HCT116 (cell line): Measurements from ENCODE around the gene MED7. TPM values are rescaled to one million over a fixed set of nuclear protein-coding genes. Genes with fewer than 3 reads are reported as not detected.

Experiments used
- ATAC-seq: fragments of 200-7000 bp; cut with Tn5 transposase; 2 replicates; pipeline ENCODE4 v1.9.1; 2020; ENCODE audit warnings: mild to moderate bottlenecking, moderate library complexity
- BruUV-seq: library from RNA; stranded (reverse); fragments of 400-500 nt; replicated peaks from 2 replicates; lab custom pipeline; 2021; lab: Mats Ljungman, UMichigan
- CTCF ChIA-PET: fragments of 300-600 bp; sonication (Branson Sonifier 250); formaldehyde crosslinking; loops from one replicate; lab custom pipeline; 2021; ENCODE audit warnings: antibody characterized with exemption; lab: Charles Lee
- POLR2A ChIA-PET: fragments of 300-600, 350-600 bp; sonication (Branson Sonifier 250); formaldehyde crosslinking; loops from one replicate; lab custom pipeline; 2021; ENCODE audit warnings: antibody characterized with exemption; lab: Charles Lee
- RAD21 ChIA-PET, 2 experiments: fragments of 300-600 bp; sonication (Branson Sonifier 250); formaldehyde crosslinking; loops; one replicate each; lab custom pipeline; 2023; ENCODE audit warnings: low total read pairs in 2 of 2; ENCODE audit not compliant: uncharacterized antibody in 2 of 2, unreplicated experiment in 2 of 2, low non-redundant PET in 1 of 2; lab: Charles Lee
- DNase-seq: peaks from one replicate; pipeline ENCODE4 v3.0.0-alpha.2; 2010; ENCODE audit warnings: low read depth, low spot score
- H2AFZ ChIP-seq: fragments of 200-600 bp; shearing (Covaris generic), sonication (generic); 2 replicates; pipeline ENCODE4 v1.6.1; 2017; ENCODE audit warnings: low read depth, mixed run types, mixed read lengths, antibody characterized with exemption, low read length; ENCODE audit not compliant: poor library complexity, severe bottlenecking
- H3K27ac ChIP-seq: 2 replicates; pipeline ENCODE4 v1.5.1; 2012; ENCODE audit warnings: low read depth, low read length
- H3K27me3 ChIP-seq: fragments of 200-600 bp; sonication (generic); 2 replicates; pipeline ENCODE4 v1.6.1; 2016; ENCODE audit warnings: mixed run types, low read length, mixed read lengths; ENCODE audit not compliant: insufficient read depth
- H3K36me3 ChIP-seq, 2 experiments: fragments of 200-500 bp in 1 of 2; fragments of 200-600 bp in 1 of 2; sonication (Bioruptor generic) in 1 of 2; sonication (generic) in 1 of 2; 2 replicates each; pipeline versions ENCODE4 v1.5.1 to v1.6.1; 2014 to 2016; ENCODE audit warnings: low read length in 2 of 2, inconsistent platforms in 1 of 2, mixed read lengths in 1 of 2, mixed run types in 1 of 2; ENCODE audit not compliant: insufficient read depth in 2 of 2, control insufficient read depth in 1 of 2
- H3K4me1 ChIP-seq, 2 experiments: fragments of 200-600 bp in 1 of 2; sonication (generic) in 1 of 2; 2 replicates each; pipeline versions ENCODE4 v1.5.1 to v1.6.1; 2012 to 2017; ENCODE audit warnings: low read length in 2 of 2, inconsistent platforms in 1 of 2, mild to moderate bottlenecking in 1 of 2, mixed read lengths in 1 of 2, mixed run types in 1 of 2, moderate library complexity in 1 of 2; ENCODE audit not compliant: insufficient read depth in 2 of 2, control insufficient read depth in 1 of 2
- H3K4me2 ChIP-seq: fragments of 200-600 bp; sonication (generic); 2 replicates; pipeline ENCODE4 v1.6.1; 2017; ENCODE audit warnings: mixed run types, low read length, mixed read lengths
- H3K4me3 ChIP-seq, 2 experiments: fragments of 200-600 bp in 1 of 2; sonication (generic) in 1 of 2; replicated peaks in 1 of 2; 2 replicates each; pipeline ENCODE4 v1.5.1; 2011 to 2016; ENCODE audit warnings: low read length in 2 of 2, control low read depth in 1 of 2, low read depth in 1 of 2, mild to moderate bottlenecking in 1 of 2, mixed read lengths in 1 of 2, mixed run types in 1 of 2
- H3K79me2 ChIP-seq: fragments of 200-600 bp; sonication (generic); 2 replicates; pipeline ENCODE4 v1.6.1; 2017; ENCODE audit warnings: mild to moderate bottlenecking, mixed run types, low read length, moderate library complexity, mixed read lengths; ENCODE audit not compliant: insufficient read depth
- H3K9ac ChIP-seq: fragments of 200-600 bp; sonication (generic); 2 replicates; pipeline ENCODE4 v1.6.1; 2016; ENCODE audit warnings: low read length, mixed read lengths
- H3K9me2 ChIP-seq: fragments of 200-600 bp; sonication (generic), shearing (Covaris generic); 2 replicates; pipeline ENCODE4 v1.6.1; 2017; ENCODE audit warnings: mixed run types, mild to moderate bottlenecking, moderate library complexity; ENCODE audit not compliant: insufficient read depth
- H3K9me3 ChIP-seq, 2 experiments: fragments of 200-500 bp in 1 of 2; fragments of 200-600 bp in 1 of 2; sonication (Bioruptor generic) in 1 of 2; sonication (generic) in 1 of 2; 2 replicates each; pipeline ENCODE4 v1.6.1; 2014 to 2017; ENCODE audit warnings: low read length in 2 of 2, mixed read lengths in 2 of 2, inconsistent platforms in 1 of 2, low read depth in 1 of 2, mild to moderate bottlenecking in 1 of 2, mixed run types in 1 of 2, moderate library complexity in 1 of 2; ENCODE audit not compliant: control insufficient read depth in 1 of 2, insufficient read depth in 1 of 2
- H4K20me1 ChIP-seq: fragments of 200-600 bp; sonication (generic), shearing (Covaris generic); 2 replicates; pipeline ENCODE4 v1.6.1; 2017; ENCODE audit warnings: mixed run types, mild to moderate bottlenecking, moderate library complexity; ENCODE audit not compliant: insufficient read depth
- ATF3 ChIP-seq: IDR thresholded peaks from 2 replicates; pipeline ENCODE4 v1.6.1; 2012
- CEBPB ChIP-seq: IDR thresholded peaks from 2 replicates; pipeline ENCODE4 v1.6.1; 2012; ENCODE audit warnings: low read depth
- CTCF ChIP-seq, 3 experiments: fragments of 200-600 bp in 1 of 3; sonication (generic) in 1 of 3; IDR thresholded peaks in 2 of 3; conservative IDR thresholded peaks in 1 of 3; 2 replicates each; pipeline ENCODE4 v1.5.1; 2012 to 2017; ENCODE audit warnings: low read depth in 2 of 3, low read length in 2 of 3, antibody characterized with exemption in 1 of 3, borderline replicate concordance in 1 of 3, control low read depth in 1 of 3, mild to moderate bottlenecking in 1 of 3, mixed read lengths in 1 of 3, mixed run types in 1 of 3, moderate library complexity in 1 of 3; ENCODE audit not compliant: insufficient read depth in 1 of 3
- EGR1 ChIP-seq: IDR thresholded peaks from 2 replicates; pipeline ENCODE4 v1.6.1; 2012; ENCODE audit warnings: low read depth
- EZH2 ChIP-seq: fragments of 200-600 bp; sonication (generic); IDR thresholded peaks from 2 replicates; pipeline ENCODE4 v1.6.1; 2017; ENCODE audit warnings: antibody characterized with exemption, mixed run types
- EZH2phosphoT487 ChIP-seq: fragments of 200-600 bp; IDR thresholded peaks from 2 replicates; pipeline ENCODE4 v1.6.1; 2018; ENCODE audit warnings: antibody characterized with exemption, borderline replicate concordance
- FOSL1 ChIP-seq: IDR thresholded peaks from 2 replicates; pipeline ENCODE4 v1.6.1; 2012; ENCODE audit warnings: low read depth
- JUND ChIP-seq: IDR thresholded peaks from 2 replicates; pipeline ENCODE4 v1.6.1; 2012
- MAX ChIP-seq: IDR thresholded peaks from 2 replicates; pipeline ENCODE4 v1.6.1; 2012
- POLR2AphosphoS5 ChIP-seq: IDR thresholded peaks from 2 replicates; pipeline ENCODE4 v1.6.1; 2011; ENCODE audit warnings: mild to moderate bottlenecking, low read depth, low read length, moderate library complexity
- RAD21 ChIP-seq: IDR thresholded peaks from 2 replicates; pipeline ENCODE4 v1.6.1; 2012; ENCODE audit warnings: low read depth, mild to moderate bottlenecking
- SIN3A ChIP-seq: IDR thresholded peaks from 2 replicates; pipeline ENCODE4 v1.6.1; 2012; ENCODE audit warnings: low read depth
- SP1 ChIP-seq: IDR thresholded peaks from 2 replicates; pipeline ENCODE4 v1.6.1; 2012; ENCODE audit warnings: low read depth
- SRF ChIP-seq: IDR thresholded peaks from 2 replicates; pipeline ENCODE4 v1.6.1; 2012; ENCODE audit warnings: low read depth
- TCF7L2 ChIP-seq: IDR thresholded peaks from 2 replicates; pipeline ENCODE4 v1.7.0; 2011; ENCODE audit warnings: borderline replicate concordance, inconsistent platforms; ENCODE audit not compliant: insufficient read depth, insufficient read length; ENCODE audit errors: extremely low read depth
- YY1 ChIP-seq: IDR thresholded peaks from 2 replicates; pipeline ENCODE4 v1.6.1; 2011; ENCODE audit warnings: low read length, low read depth, moderate library complexity, mild to moderate bottlenecking; ENCODE audit not compliant: insufficient replicate concordance; ENCODE audit errors: extremely low read depth
- ZBTB33 ChIP-seq: IDR thresholded peaks from 2 replicates; pipeline ENCODE4 v1.6.1; 2011; ENCODE audit warnings: mild to moderate bottlenecking, low read length, moderate library complexity; ENCODE audit not compliant: insufficient replicate concordance; ENCODE audit errors: extremely low read depth
- ZFX ChIP-seq: fragments of 450-650 bp; IDR thresholded peaks from 2 replicates; pipeline ENCODE4 v1.6.1; 2017
- ZNF274 ChIP-seq: fragments of 200-500 bp; sonication (Bioruptor generic); IDR thresholded peaks from 2 replicates; pipeline ENCODE4 v1.6.1; 2014; ENCODE audit warnings: mild to moderate bottlenecking, low read depth, low read length, inconsistent platforms
- intact Hi-C: fragments of 100-400 bp; cut with micrococcal nuclease; formaldehyde crosslinking; loops from 2 replicates; pipeline ENCODE4 v1.10.0; 2022
- total RNA-seq: library from RNA; stranded (reverse); gene quantifications from one replicate; pipeline ENCODE4 v1.2.1, GENCODE V29; 2021; ENCODE audit not compliant: unreplicated experiment

MED7 gene
- total RNA-seq, 1 experiment from 2014 or later, result 9.1 TPM

- ChIA-PET RAD21 (no interaction called here), POLR2A (no interaction called here), CTCF (no interaction called here)
- Histone ChIP-seq H3K9me3 (no peaks in the 10 kb centered on the region), H3K9me2 (no peaks in the 10 kb centered on the region), H3K27me3 (peaks cover 26% of the 10 kb centered on the region), H3K36me3 (no peaks in the 10 kb centered on the region), H3K4me3 (no peak overlapping the region), H3K27ac (no peak overlapping the region), H3K79me2 (no peaks in the 10 kb centered on the region), H2AFZ (no peak overlapping the region), H4K20me1 (no peaks in the 10 kb centered on the region), H3K4me1 (no peaks in the 10 kb centered on the region), H3K9ac (no peak overlapping the region), H3K4me2 (no peak overlapping the region)
- intact Hi-C loops, result no loop called here
- ATAC-seq (no peak), DNase-seq (no peak)
- TF ChIP-seq JUND (no peak), ZBTB33 (no peak), YY1 (no peak), EGR1 (no peak), ZFX (no peak)
- BruUV-seq, result no TSS peak
Measured at GRCh38 chr5:157161996-157162395, 19.3 kb upstream of the MED7 start.

GRCh38 chr5:157160001-157160400 is 17.3 kb upstream of the MED7 start:
- BruUV-seq, result no TSS peak
- Histone ChIP-seq H3K9ac (no peak overlapping the region), H3K27me3 (peaks cover 12% of the 10 kb centered on the region; the same call in 1 of the 2 replicates), H4K20me1 (no peaks in the 10 kb centered on the region), H3K27ac (no peak overlapping the region), H3K9me3 (no peaks in the 10 kb centered on the region), H3K9me2 (no peaks in the 10 kb centered on the region), H3K4me1 (no peaks in the 10 kb centered on the region), H3K36me3 (no peaks in the 10 kb centered on the region), H3K4me2 (no peak overlapping the region), H3K79me2 (no peaks in the 10 kb centered on the region), H3K4me3 (no peak overlapping the region), H2AFZ (no peak overlapping the region)
- intact Hi-C loops, result no loop called here
- ChIA-PET CTCF (no interaction called here), RAD21 (no interaction called here), POLR2A (no interaction called here)
- ATAC-seq (no peak), DNase-seq (no peak)
- TF ChIP-seq SIN3A (no peak), EZH2phosphoT487 (no peak), JUND (no peak), FOSL1 (no peak), EZH2 (no peak), ZNF274 (no peak), CEBPB (no peak), TCF7L2 (no peak), EGR1 (no peak), ZFX (no peak), ATF3 (no peak), SP1 (no peak), RAD21 (no peak), CTCF (IDR thresholded peaks at IDR 0.05 in 2 of 3, conservative IDR thresholded peaks at IDR 0.05 in 1 of 3; ENCODE audit: borderline replicate concordance in 1 of 3, insufficient read depth in 1 of 3, low read depth in 2 of 3, low read length in 2 of 3) (no peak), SRF (no peak), POLR2AphosphoS5 (no peak), MAX (no peak)
